GM21723 (cell line): Measurements from ENCODE around the gene CHPF.

Source experiments
- ATAC-seq: cut with Tn5 transposase; IDR thresholded peaks from one replicate; pipeline ENCODE4 v1.9.1; 2021; ENCODE audit warnings: mild to moderate bottlenecking, moderate library complexity; ENCODE audit not compliant: unreplicated experiment

CHPF gene

GRCh38 chr2:219553168-219553417 lies 9.5 kb upstream of the CHPF start:
- no peak for ATAC-seq

- ATAC-seq = peak; percentile 93
Observed at GRCh38 chr2:219552382-219553167, 9.0 kb upstream of the CHPF start.

- ATAC-seq = peak; percentile 32
Observed at GRCh38 chr2:219551441-219552381, 8.1 kb upstream of the CHPF start.

- ATAC-seq = no peak
Observed at GRCh38 chr2:219549619-219550018, 6.0 kb upstream of the CHPF start.

- no peak for ATAC-seq
Observed at GRCh38 chr2:219548990-219549389, 5.4 kb upstream of the CHPF start.

- ATAC-seq = no peak
Observed at GRCh38 chr2:219547621-219548020, 4.0 kb upstream of the CHPF start.

GRCh38 chr2:219545943-219546352 lies 2.3 kb upstream of the CHPF start:
- ATAC-seq = no peak

GRCh38 chr2:219545295-219545942 lies 1.8 kb upstream of the CHPF start:
- ATAC-seq = no peak

- no peak for ATAC-seq
Observed at GRCh38 chr2:219544567-219544966, 958 bp upstream of the CHPF start.

GRCh38 chr2:219542931-219543595 lies 546 bp downstream of the CHPF start:
- peak; percentile 40 for ATAC-seq

- peak; percentile 54 for ATAC-seq
Observed at GRCh38 chr2:219541611-219542180, 1.9 kb downstream of the CHPF start.

GRCh38 chr2:219540784-219541504 lies 2.7 kb downstream of the CHPF start:
- ATAC-seq = no peak

GRCh38 chr2:219539926-219540678 lies 3.5 kb downstream of the CHPF start:
- no peak for ATAC-seq

GRCh38 chr2:219538956-219539788 lies 4.4 kb downstream of the CHPF start:
- no peak for ATAC-seq

GRCh38 chr2:219538504-219538951 lies 5.1 kb downstream of the CHPF start:
- no peak for ATAC-seq

GRCh38 chr2:219537657-219538488 lies 5.7 kb downstream of the CHPF start:
- no peak for ATAC-seq

- ATAC-seq = no peak
Observed at GRCh38 chr2:219536967-219537366, 6.6 kb downstream of the CHPF start.

GRCh38 chr2:219536425-219536824 lies 7.2 kb downstream of the CHPF start:
- ATAC-seq = no peak
